HepG2 (cell line): ENCODE measurements around the gene C20orf202. TPM values are rescaled to one million over a fixed set of nuclear protein-coding genes. Genes with fewer than 3 reads are reported as not detected.

ENCODE experiments used
- ATAC-seq: fragments of 200-7000 bp; cut with Tn5 transposase; 3 replicates; pipeline ENCODE4 v1.9.1; 2020; ENCODE audit warnings: mild to moderate bottlenecking, moderate library complexity
- BruUV-seq: library from RNA; stranded (reverse); fragments of 400-500 nt; replicated peaks from 2 replicates; lab custom pipeline; 2021; lab: Mats Ljungman, UMichigan
- CTCF ChIA-PET: fragments of 300-600 bp; formaldehyde crosslinking; extraction: SDS; loops from one replicate; lab custom pipeline; 2021; ENCODE audit warnings: low total read pairs, inconsistent platforms, low intra/inter-chr PET ratio; lab: Yijun Ruan, JAX
- POLR2A ChIA-PET: fragments of 350-600 bp; sonication (Branson Sonifier 250); formaldehyde crosslinking; loops from one replicate; lab custom pipeline; 2020; ENCODE audit warnings: antibody characterized with exemption, inconsistent platforms; lab: Yijun Ruan, JAX
- DNase-seq: peaks from one replicate; pipeline ENCODE4 v3.0.0-alpha.2; 2015; ENCODE audit warnings: low spot score
- FAIRE-seq: peaks from 3 replicates; lab custom pipeline; 2011; peaks lifted over from hg19 to GRCh38; lab: Jason Lieb, UNC
- H2AFZ ChIP-seq: one replicate; pipeline ENCODE4 v1.6.1; 2011; ENCODE audit warnings: low read length, inconsistent platforms
- H3K27ac ChIP-seq: fragments of 300-600 bp; 3 replicates; pipeline ENCODE4 v1.8.0; 2011; ENCODE audit warnings: mixed run types, mild to moderate bottlenecking, mixed read lengths, low read length, inconsistent platforms; ENCODE audit not compliant: insufficient read depth; ENCODE audit errors: extremely low read length
- H3K27me3 ChIP-seq, 2 experiments: fragments of 200-600 bp in 1 of 2; 2 replicates in 1 of 2; 3 replicates in 1 of 2; pipeline versions ENCODE4 v1.6.0 to v1.8.0; 2011; ENCODE audit warnings: low read length in 2 of 2, mild to moderate bottlenecking in 2 of 2, moderate library complexity in 2 of 2, inconsistent platforms in 1 of 2; ENCODE audit not compliant: insufficient read depth in 2 of 2, control insufficient read depth in 1 of 2
- H3K36me3 ChIP-seq, 2 experiments: fragments of 200-600 bp in 1 of 2; replicated peaks in 1 of 2; 2 replicates in 1 of 2; 3 replicates in 1 of 2; pipeline versions ENCODE4 v1.5.1 to v1.8.0; 2011; ENCODE audit warnings: low read length in 2 of 2, inconsistent platforms in 1 of 2; ENCODE audit not compliant: insufficient read depth in 2 of 2, control insufficient read depth in 1 of 2
- H3K4me1 ChIP-seq: 2 replicates; pipeline ENCODE4 v1.5.1; 2012; ENCODE audit warnings: low read length, inconsistent platforms; ENCODE audit not compliant: insufficient read depth
- H3K4me2 ChIP-seq: 2 replicates; pipeline ENCODE4 v1.6.0; 2011; ENCODE audit warnings: low read depth, low read length, inconsistent platforms
- H3K4me3 ChIP-seq, 3 experiments: fragments of 200-600 bp in 1 of 3; sonication (generic), shearing (Covaris generic) in 1 of 3; replicated peaks in 1 of 3; 2 replicates each; pipeline ENCODE4 v1.5.1; 2011 to 2016; ENCODE audit warnings: low read length in 3 of 3, inconsistent platforms in 2 of 3, low read depth in 2 of 3, mild to moderate bottlenecking in 2 of 3, control low read depth in 1 of 3, mixed read lengths in 1 of 3; ENCODE audit not compliant: insufficient read depth in 1 of 3
- H3K79me2 ChIP-seq: one replicate; pipeline ENCODE4 v1.6.1; 2011; ENCODE audit warnings: low read length, inconsistent platforms; ENCODE audit not compliant: insufficient read depth
- H3K9ac ChIP-seq: 2 replicates; pipeline ENCODE4 v1.6.0; 2011; ENCODE audit warnings: mild to moderate bottlenecking, low read depth, low read length, inconsistent platforms; ENCODE audit not compliant: insufficient read depth
- H3K9me3 ChIP-seq: 2 replicates; pipeline ENCODE4 v1.5.1; 2012; ENCODE audit warnings: mild to moderate bottlenecking, low read length
- H4K20me1 ChIP-seq: 2 replicates; pipeline ENCODE4 v1.6.0; 2011; ENCODE audit warnings: inconsistent platforms, mild to moderate bottlenecking, low read length, moderate library complexity; ENCODE audit not compliant: insufficient read depth
- GABPA ChIP-seq, 2 experiments: IDR thresholded peaks; 2 replicates each; pipeline ENCODE4 v1.6.1; 2011 to 2016; ENCODE audit warnings: low read depth in 2 of 2, low read length in 1 of 2, missing biosample characterization in 1 of 2, missing genetic modification characterization in 1 of 2
- SALL1 ChIP-seq: sonication (generic); formaldehyde crosslinking; IDR thresholded peaks from 2 replicates; pipeline ENCODE4 v1.8.0; 2022; ENCODE audit warnings: mild to moderate bottlenecking, missing genetic modification reagents
- ZNF331 ChIP-seq: sonication (generic); formaldehyde crosslinking; IDR thresholded peaks from 2 replicates; pipeline ENCODE4 v1.4.0; 2020; ENCODE audit warnings: missing genetic modification reagents
- WGBS: methylation state at CpG from one replicate; pipeline ENCODE4 v1.1.6; 2017; ENCODE audit warnings: low lambda C conversion rate; 5-methylcytosine and 5-hydroxymethylcytosine counted together
- in situ Hi-C: cut with HindIII; loops from 2 replicates; pipeline ENCODE4 v1.10.0; 2017; ENCODE audit warnings: low pct_unique_long_range_greater_than_20kb; ENCODE audit not compliant: extremely low pct_ligation_motif_present
- intact Hi-C: fragments of 100-400 bp; cut with micrococcal nuclease; formaldehyde crosslinking; loops from one replicate; pipeline ENCODE4 v1.10.0; 2022; ENCODE audit not compliant: unreplicated experiment
- polyA plus RNA-seq, 8 experiments: library from polyadenylated mRNA; depleted of rRNA in 3 of 8; stranded (reverse) in 7 of 8; unstranded in 1 of 8; fragments of >200 nt; fragmentation: Illumina TruSeq in 4 of 8; extraction: Trizol in 4 of 8; gene quantifications; 2 replicates each; pipeline versions ENCODE4 v1.2.1 to v1.2.3, GENCODE V29; 2011 to 2016; ENCODE audit warnings: low read depth in 4 of 8, missing spikeins in 1 of 8, mixed read lengths in 1 of 8; ENCODE audit not compliant: insufficient read depth in 1 of 8
- total RNA-seq, 5 experiments: library from RNA; depleted of rRNA; stranded (reverse); fragments of >200 nt; fragmentation: Illumina TruSeq; extraction: Trizol; gene quantifications; 2 replicates each; pipeline ENCODE4 v1.2.3, GENCODE V29; 2016; ENCODE audit warnings: low read depth in 1 of 5
- TF ChIP-seq, protein P1 (sequence below): sonication (generic); formaldehyde crosslinking; IDR thresholded peaks from 2 replicates; pipeline ENCODE4 v1.4.0; 2020; ENCODE audit warnings: missing genetic modification reagents, borderline replicate concordance
- TF ChIP-seq, protein P2 (sequence below): IDR thresholded peaks from 2 replicates; pipeline ENCODE4 v1.4.0; 2020; ENCODE audit warnings: mild to moderate bottlenecking, missing genetic modification reagents
- TF ChIP-seq, protein P3 (sequence below): sonication (generic); formaldehyde crosslinking; IDR thresholded peaks from 2 replicates; pipeline ENCODE4 v1.5.1; 2020; ENCODE audit warnings: mild to moderate bottlenecking, missing genetic modification reagents, moderate library complexity

C20orf202 gene
- total and polyA plus RNA-seq, 2 of the 13 experiments (the other 11 are each of a cell fraction or from before 2014, with no cell fraction given): 0.20 to 1.2 TPM

DNA sequence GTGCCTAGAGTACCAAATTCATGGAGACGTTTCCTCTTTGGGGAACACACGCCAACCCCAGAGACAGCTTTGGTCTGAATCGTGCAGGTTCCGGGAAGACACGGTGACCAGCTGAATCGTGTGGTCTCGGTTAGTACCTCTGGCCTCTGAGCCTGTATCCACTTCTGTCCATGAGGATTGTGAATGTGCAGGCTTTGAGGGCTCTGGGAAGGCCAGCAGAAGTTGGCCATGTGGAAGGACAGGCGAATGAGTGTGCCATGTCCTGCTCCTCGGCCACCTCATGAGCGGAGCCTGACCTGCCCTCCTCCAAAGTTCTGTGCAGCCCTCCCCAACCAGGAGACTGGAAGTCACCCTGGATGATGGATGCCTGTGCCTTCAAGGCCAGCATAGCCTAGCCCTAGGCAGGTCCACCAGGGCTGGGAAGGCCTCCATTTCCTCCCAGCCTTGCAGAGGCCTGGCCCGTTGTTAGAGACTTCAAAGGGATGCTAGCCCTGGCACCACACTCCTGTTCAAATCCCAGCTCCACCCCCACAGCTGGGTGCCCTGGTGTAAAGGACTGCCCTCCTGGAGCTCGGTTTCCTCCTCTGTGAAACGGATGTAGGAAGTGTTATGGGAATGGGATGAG, 16.8 kb upstream of the C20orf202 start (continued):
- TF ChIP-seq, protein P1, sequence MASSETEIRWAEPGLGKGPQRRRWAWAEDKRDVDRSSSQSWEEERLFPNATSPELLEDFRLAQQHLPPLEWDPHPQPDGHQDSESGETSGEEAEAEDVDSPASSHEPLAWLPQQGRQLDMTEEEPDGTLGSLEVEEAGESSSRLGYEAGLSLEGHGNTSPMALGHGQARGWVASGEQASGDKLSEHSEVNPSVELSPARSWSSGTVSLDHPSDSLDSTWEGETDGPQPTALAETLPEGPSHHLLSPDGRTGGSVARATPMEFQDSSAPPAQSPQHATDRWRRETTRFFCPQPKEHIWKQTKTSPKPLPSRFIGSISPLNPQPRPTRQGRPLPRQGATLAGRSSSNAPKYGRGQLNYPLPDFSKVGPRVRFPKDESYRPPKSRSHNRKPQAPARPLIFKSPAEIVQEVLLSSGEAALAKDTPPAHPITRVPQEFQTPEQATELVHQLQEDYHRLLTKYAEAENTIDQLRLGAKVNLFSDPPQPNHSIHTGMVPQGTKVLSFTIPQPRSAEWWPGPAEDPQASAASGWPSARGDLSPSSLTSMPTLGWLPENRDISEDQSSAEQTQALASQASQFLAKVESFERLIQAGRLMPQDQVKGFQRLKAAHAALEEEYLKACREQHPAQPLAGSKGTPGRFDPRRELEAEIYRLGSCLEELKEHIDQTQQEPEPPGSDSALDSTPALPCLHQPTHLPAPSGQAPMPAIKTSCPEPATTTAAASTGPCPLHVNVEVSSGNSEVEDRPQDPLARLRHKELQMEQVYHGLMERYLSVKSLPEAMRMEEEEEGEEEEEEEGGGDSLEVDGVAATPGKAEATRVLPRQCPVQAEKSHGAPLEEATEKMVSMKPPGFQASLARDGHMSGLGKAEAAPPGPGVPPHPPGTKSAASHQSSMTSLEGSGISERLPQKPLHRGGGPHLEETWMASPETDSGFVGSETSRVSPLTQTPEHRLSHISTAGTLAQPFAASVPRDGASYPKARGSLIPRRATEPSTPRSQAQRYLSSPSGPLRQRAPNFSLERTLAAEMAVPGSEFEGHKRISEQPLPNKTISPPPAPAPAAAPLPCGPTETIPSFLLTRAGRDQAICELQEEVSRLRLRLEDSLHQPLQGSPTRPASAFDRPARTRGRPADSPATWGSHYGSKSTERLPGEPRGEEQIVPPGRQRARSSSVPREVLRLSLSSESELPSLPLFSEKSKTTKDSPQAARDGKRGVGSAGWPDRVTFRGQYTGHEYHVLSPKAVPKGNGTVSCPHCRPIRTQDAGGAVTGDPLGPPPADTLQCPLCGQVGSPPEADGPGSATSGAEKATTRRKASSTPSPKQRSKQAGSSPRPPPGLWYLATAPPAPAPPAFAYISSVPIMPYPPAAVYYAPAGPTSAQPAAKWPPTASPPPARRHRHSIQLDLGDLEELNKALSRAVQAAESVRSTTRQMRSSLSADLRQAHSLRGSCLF: no peak

DNA sequence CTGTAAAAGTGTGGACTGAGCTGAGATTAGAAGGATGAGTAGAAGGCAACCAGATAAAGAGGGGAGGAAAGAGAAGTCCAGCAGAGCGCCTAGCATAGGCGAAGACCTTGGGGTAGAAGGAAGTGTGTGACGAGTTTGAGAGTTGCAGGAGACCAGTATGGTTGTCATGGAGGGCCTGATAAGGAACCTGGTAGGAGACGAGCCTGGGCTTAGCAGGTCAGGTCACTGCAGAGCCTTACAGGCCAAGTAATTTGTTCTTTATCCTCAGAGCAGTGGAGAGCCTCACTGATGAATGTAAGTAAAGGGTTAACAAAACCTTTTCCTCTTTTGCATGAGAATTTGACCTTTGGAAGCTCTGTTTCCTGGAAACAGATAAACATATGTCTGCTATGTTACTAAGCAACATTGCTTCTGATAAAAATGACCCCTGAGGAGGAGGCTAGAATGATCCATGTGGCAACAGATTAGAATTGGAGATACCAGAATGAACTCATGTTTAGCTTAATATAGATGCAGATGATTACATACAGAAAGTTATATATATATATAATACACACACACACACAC, 15.6 kb upstream of the C20orf202 start:
- in situ Hi-C loops: loop anchor here (5.0 to 10.0 kb wide), 3 partner anchors 70 to 373 kb away; partner anchors contain the start of gene PSMF1
- intact Hi-C loops: loop anchor here (2.0 to 10.0 kb wide), 3 partner anchors 69 to 373 kb away; partner anchors contain the start of gene PSMF1
- FAIRE-seq (peak; percentile 87), ATAC-seq (peak; percentile 57), DNase-seq (peak; percentile 96)
- Histone ChIP-seq H3K9ac (peak overlapping the region; percentile 69), H3K79me2 (no peaks in the 10 kb centered on the region), H3K27ac (peak overlapping the region; percentile 68), H2AFZ (peak overlapping the region; percentile 33), H3K4me2 (peak overlapping the region; percentile 94), H3K4me1 (peaks cover 60% of the 10 kb centered on the region), H4K20me1 (no peaks in the 10 kb centered on the region), H3K36me3 (no peaks in the 10 kb centered on the region), H3K4me3 (peak overlapping the region; percentile 11 to 75 (median 15)), H3K27me3 (no peaks in the 10 kb centered on the region; a peak in 1 of 5 replicates), H3K9me3 (no peaks in the 10 kb centered on the region)
- ChIA-PET CTCF (no interaction called here), POLR2A (interaction anchor here (1.2 to 1.6 kb wide), 2 partner anchors 25 to 138 kb away, joined by 3 to 6 read pairs; no protein-coding TSS in a partner anchor)
- no TSS peak for BruUV-seq
- 9% methylated on average over 4 of the region's 4 CpGs for WGBS
- TF ChIP-seq GABPA (IDR thresholded peaks at IDR 0.05; ENCODE audit: low read depth, low read length): no peak
- peak; percentile 73 for TF ChIP-seq GABPA (CRISPR knock-in tag; IDR thresholded peaks at IDR 0.05; ENCODE audit: low read depth)
- 0 out of 2 replicates have a peak, but pooled peaks have one; percentile 11 for TF ChIP-seq ZNF331 (CRISPR knock-in tag)
- TF ChIP-seq, protein P2, sequence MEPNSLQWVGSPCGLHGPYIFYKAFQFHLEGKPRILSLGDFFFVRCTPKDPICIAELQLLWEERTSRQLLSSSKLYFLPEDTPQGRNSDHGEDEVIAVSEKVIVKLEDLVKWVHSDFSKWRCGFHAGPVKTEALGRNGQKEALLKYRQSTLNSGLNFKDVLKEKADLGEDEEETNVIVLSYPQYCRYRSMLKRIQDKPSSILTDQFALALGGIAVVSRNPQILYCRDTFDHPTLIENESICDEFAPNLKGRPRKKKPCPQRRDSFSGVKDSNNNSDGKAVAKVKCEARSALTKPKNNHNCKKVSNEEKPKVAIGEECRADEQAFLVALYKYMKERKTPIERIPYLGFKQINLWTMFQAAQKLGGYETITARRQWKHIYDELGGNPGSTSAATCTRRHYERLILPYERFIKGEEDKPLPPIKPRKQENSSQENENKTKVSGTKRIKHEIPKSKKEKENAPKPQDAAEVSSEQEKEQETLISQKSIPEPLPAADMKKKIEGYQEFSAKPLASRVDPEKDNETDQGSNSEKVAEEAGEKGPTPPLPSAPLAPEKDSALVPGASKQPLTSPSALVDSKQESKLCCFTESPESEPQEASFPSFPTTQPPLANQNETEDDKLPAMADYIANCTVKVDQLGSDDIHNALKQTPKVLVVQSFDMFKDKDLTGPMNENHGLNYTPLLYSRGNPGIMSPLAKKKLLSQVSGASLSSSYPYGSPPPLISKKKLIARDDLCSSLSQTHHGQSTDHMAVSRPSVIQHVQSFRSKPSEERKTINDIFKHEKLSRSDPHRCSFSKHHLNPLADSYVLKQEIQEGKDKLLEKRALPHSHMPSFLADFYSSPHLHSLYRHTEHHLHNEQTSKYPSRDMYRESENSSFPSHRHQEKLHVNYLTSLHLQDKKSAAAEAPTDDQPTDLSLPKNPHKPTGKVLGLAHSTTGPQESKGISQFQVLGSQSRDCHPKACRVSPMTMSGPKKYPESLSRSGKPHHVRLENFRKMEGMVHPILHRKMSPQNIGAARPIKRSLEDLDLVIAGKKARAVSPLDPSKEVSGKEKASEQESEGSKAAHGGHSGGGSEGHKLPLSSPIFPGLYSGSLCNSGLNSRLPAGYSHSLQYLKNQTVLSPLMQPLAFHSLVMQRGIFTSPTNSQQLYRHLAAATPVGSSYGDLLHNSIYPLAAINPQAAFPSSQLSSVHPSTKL (CRISPR knock-in tag): peak; percentile 73
- TF ChIP-seq, protein P3, sequence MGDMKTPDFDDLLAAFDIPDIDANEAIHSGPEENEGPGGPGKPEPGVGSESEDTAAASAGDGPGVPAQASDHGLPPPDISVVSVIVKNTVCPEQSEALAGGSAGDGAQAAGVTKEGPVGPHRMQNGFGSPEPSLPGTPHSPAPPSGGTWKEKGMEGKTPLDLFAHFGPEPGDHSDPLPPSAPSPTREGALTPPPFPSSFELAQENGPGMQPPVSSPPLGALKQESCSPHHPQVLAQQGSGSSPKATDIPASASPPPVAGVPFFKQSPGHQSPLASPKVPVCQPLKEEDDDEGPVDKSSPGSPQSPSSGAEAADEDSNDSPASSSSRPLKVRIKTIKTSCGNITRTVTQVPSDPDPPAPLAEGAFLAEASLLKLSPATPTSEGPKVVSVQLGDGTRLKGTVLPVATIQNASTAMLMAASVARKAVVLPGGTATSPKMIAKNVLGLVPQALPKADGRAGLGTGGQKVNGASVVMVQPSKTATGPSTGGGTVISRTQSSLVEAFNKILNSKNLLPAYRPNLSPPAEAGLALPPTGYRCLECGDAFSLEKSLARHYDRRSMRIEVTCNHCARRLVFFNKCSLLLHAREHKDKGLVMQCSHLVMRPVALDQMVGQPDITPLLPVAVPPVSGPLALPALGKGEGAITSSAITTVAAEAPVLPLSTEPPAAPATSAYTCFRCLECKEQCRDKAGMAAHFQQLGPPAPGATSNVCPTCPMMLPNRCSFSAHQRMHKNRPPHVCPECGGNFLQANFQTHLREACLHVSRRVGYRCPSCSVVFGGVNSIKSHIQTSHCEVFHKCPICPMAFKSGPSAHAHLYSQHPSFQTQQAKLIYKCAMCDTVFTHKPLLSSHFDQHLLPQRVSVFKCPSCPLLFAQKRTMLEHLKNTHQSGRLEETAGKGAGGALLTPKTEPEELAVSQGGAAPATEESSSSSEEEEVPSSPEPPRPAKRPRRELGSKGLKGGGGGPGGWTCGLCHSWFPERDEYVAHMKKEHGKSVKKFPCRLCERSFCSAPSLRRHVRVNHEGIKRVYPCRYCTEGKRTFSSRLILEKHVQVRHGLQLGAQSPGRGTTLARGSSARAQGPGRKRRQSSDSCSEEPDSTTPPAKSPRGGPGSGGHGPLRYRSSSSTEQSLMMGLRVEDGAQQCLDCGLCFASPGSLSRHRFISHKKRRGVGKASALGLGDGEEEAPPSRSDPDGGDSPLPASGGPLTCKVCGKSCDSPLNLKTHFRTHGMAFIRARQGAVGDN (CRISPR knock-in tag): no peak
- peak; percentile 50; the same call in 1 of the 2 replicates for TF ChIP-seq SALL1 (CRISPR knock-in tag)
